Gastroesophageal sphincter (tissue), 3 donors: ENCODE results near the gene SMYD2.

Source experiments
- CTCF ChIP-seq, 4 experiments: fragments of 200-600 bp in 2 of 4; fragments of 450-650 bp in 2 of 4; sonication (generic) in 1 of 4; IDR thresholded peaks; one replicate each; pipeline ENCODE4 v1.5.1; 2017 to 2019; ENCODE audit warnings: antibody characterized with exemption in 4 of 4, mild to moderate bottlenecking in 2 of 4, moderate library complexity in 2 of 4
- EP300 ChIP-seq: sonication (generic); formaldehyde crosslinking; IDR thresholded peaks from one replicate; pipeline ENCODE4 v1.6.1; 2017; ENCODE audit warnings: antibody characterized with exemption, mild to moderate bottlenecking
- POLR2A ChIP-seq, 2 donors: fragments of 450-650 bp; IDR thresholded peaks; one replicate each; pipeline ENCODE4 v1.6.1; 2017; ENCODE audit warnings: antibody characterized with exemption in 2 of 2, mild to moderate bottlenecking in 2 of 2, moderate library complexity in 1 of 2

GRCh38 chr1:214378492-214378891 lies 97.5 kb downstream of the SMYD2 start:
- TF ChIP-seq CTCF (IDR thresholded peaks at IDR 0.05) (no peak), POLR2A (IDR thresholded peaks at IDR 0.05) (no peak), EP300 (no peak)
